Spleen (tissue), 11 donors: ENCODE data around the gene SSUH2. TPM values are rescaled to one million over a fixed set of nuclear protein-coding genes. Genes with fewer than 3 reads are reported as not detected.

Experiments
- DNase-seq: peaks from one replicate; pipeline ENCODE4 v3.0.0-alpha.2; 2020
- H3K27ac ChIP-seq, 8 donors: fragments of 200-600 bp; sonication (generic) in 7 of 8; 1 replicate in 4 of 8; 2 replicates in 4 of 8; pipeline versions ENCODE4 v1.5.0 to v1.8.0; 2016 to 2021; ENCODE audit warnings: inconsistent platforms in 4 of 8, mild to moderate bottlenecking in 4 of 8, moderate library complexity in 1 of 8
- H3K27me3 ChIP-seq, 7 donors: fragments of 200-600 bp; sonication (generic) in 6 of 7; replicated peaks in 1 of 7; 1 replicate in 4 of 7; 2 replicates in 3 of 7; pipeline versions ENCODE4 v1.5.0 to v1.8.0; 2016 to 2021; ENCODE audit warnings: inconsistent platforms in 3 of 7, mild to moderate bottlenecking in 1 of 7
- H3K36me3 ChIP-seq, 6 donors: fragments of 200-600 bp; sonication (generic) in 5 of 6; 1 replicate in 4 of 6; 2 replicates in 2 of 6; pipeline versions ENCODE4 v1.5.0 to v1.8.0; 2016 to 2021; ENCODE audit warnings: inconsistent platforms in 2 of 6
- H3K4me1 ChIP-seq, 6 donors: fragments of 200-600 bp; sonication (generic) in 5 of 6; 1 replicate in 3 of 6; 2 replicates in 3 of 6; pipeline versions ENCODE4 v1.5.0 to v1.8.0; 2016 to 2021; ENCODE audit warnings: inconsistent platforms in 3 of 6
- H3K4me3 ChIP-seq, 8 donors: fragments of 200-600 bp; sonication (generic) in 7 of 8; 1 replicate in 4 of 8; 2 replicates in 4 of 8; pipeline versions ENCODE4 v1.5.0 to v1.8.0; 2016 to 2021; ENCODE audit warnings: inconsistent platforms in 4 of 8, mild to moderate bottlenecking in 4 of 8, moderate library complexity in 2 of 8
- H3K9me3 ChIP-seq, 8 donors: fragments of 200-600 bp; sonication (generic) in 7 of 8; 1 replicate in 4 of 8; 2 replicates in 4 of 8; pipeline versions ENCODE4 v1.5.0 to v1.8.0; 2016 to 2021; ENCODE audit warnings: inconsistent platforms in 4 of 8
- POLR2A ChIP-seq, 3 donors: fragments of 450-650 bp; IDR thresholded peaks; one replicate each; pipeline ENCODE4 v1.5.1; 2017; ENCODE audit warnings: antibody characterized with exemption in 3 of 3, mild to moderate bottlenecking in 1 of 3
- POLR2AphosphoS5 ChIP-seq, 3 donors: sonication (generic); formaldehyde crosslinking; IDR thresholded peaks; one replicate each; pipeline ENCODE4 v1.5.1; 2017; ENCODE audit warnings: antibody characterized with exemption in 3 of 3
- WGBS, 5 donors: extraction: QIAGEN DNeasy Blood & Tissue Kit in 3 of 5; methylation state at CpG; one replicate each; pipeline versions ENCODE4 v1.1.5 to v1.1.7; 2013 to 2018; 5-methylcytosine and 5-hydroxymethylcytosine counted together
- intact Hi-C: fragments of 100-400 bp; cut with DNase I; formaldehyde crosslinking; loops from one replicate; pipeline ENCODE4 v1.15.0; 2023; ENCODE audit warnings: low total_unique reads
- polyA plus RNA-seq, 3 donors: library from polyadenylated mRNA; stranded (reverse); fragments of 200-250 nt; gene quantifications; one replicate each; pipeline ENCODE4 v1.2.1, GENCODE V29; 2013
- total RNA-seq, 7 donors: library from RNA; depleted of rRNA in 3 of 7; stranded (reverse); fragments of >200 nt in 3 of 7; fragmentation: NEBNext Ultra II Directional in 4 of 7; extraction: Animal tissue kit (Norgen Biotek cat#: 25700) in 4 of 7; gene quantifications; one replicate each; pipeline versions ENCODE4 v1.1.0 to v1.2.1, GENCODE V29; 2016 to 2021
- TF ChIP-seq, protein P1 (sequence below), 11 experiments: fragments of 200-600 bp in 7 of 11; fragments of 450-650 bp in 4 of 11; sonication (generic) in 4 of 11; IDR thresholded peaks in 8 of 11; conservative IDR thresholded peaks in 3 of 11; 1 replicate in 7 of 11; 2 replicates in 4 of 11; pipeline versions ENCODE4 v1.4.0 to v1.8.0; 2016 to 2021; ENCODE audit warnings: antibody characterized with exemption in 11 of 11, inconsistent platforms in 4 of 11, mild to moderate bottlenecking in 1 of 11
- donor health status: healthy with polysubstance abuse.
- donor health status: DM: no; HTN: no; CAD: no; lungs with moderate emphysema.
- donor health status: DM: no; HTN: no; CAD: no.
- donor health status: Bipolar disorder and iron deficiency.
- donor health status: healthy.
- donor health status: DM: no; HTN: no; CAD: no.
- donor health status: DM: yes; HTN: yes; CAD: no.

SSUH2 gene
- total and polyA plus RNA-seq, 10 donors, result 0.94 to 4.5 (median 1.7) TPM

DNA sequence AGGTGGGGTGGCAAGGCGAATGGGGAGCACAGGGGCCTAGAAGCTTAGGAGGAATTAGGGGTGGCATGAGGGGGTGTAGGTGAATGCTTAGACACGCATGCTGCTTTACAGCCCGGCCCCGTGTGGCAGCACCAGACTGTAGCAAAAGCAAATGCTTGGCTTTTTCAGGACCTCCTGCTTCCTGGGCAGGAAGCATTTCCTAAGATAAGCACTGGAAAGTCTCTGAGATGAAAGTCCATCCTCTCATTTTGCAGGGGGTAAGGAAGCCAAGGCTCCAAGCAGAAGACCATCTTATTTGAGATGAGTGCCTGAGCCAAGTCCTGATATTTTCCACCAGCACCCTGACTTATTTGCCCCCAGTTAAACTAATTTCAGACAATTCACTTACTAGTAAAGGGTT, 12.9 kb downstream of the SSUH2 start:
- Histone ChIP-seq H3K36me3 (no peaks in the 10 kb centered on the region), H3K27ac (no peak overlapping the region), H3K4me3 (no peak overlapping the region), H3K9me3 (peaks cover 0 to 8% (median 0%) of the 10 kb centered on the region in 8 donors), H3K4me1 (peaks cover 0 to 23% (median 0%) of the 10 kb centered on the region in 6 donors), H3K27me3 (no peaks in the 10 kb centered on the region)
- TF ChIP-seq POLR2A (IDR thresholded peaks at IDR 0.05) (no peak), POLR2AphosphoS5 (IDR thresholded peaks at IDR 0.05) (no peak)
- TF ChIP-seq, protein P1, sequence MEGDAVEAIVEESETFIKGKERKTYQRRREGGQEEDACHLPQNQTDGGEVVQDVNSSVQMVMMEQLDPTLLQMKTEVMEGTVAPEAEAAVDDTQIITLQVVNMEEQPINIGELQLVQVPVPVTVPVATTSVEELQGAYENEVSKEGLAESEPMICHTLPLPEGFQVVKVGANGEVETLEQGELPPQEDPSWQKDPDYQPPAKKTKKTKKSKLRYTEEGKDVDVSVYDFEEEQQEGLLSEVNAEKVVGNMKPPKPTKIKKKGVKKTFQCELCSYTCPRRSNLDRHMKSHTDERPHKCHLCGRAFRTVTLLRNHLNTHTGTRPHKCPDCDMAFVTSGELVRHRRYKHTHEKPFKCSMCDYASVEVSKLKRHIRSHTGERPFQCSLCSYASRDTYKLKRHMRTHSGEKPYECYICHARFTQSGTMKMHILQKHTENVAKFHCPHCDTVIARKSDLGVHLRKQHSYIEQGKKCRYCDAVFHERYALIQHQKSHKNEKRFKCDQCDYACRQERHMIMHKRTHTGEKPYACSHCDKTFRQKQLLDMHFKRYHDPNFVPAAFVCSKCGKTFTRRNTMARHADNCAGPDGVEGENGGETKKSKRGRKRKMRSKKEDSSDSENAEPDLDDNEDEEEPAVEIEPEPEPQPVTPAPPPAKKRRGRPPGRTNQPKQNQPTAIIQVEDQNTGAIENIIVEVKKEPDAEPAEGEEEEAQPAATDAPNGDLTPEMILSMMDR (IDR thresholded peaks at IDR 0.05 in 8 of 11, conservative IDR thresholded peaks at IDR 0.05 in 3 of 11), result no peak
- DNase-seq, result no peak
- 66 to 79% (median 70%) methylated on average over 4 of the region's 4 CpGs for WGBS, 5 donors
- intact Hi-C loops, result no loop called here

GRCh38 chr3:8629151-8630021, 15.2 kb downstream of the SSUH2 start:
- H3K9me3 ChIP-seq, result no peaks in the 10 kb centered on the region
- H3K27ac ChIP-seq, result no peak overlapping the region
- DNase-seq, result no peak
- H3K4me1 ChIP-seq, result peaks cover 0 to 23% (median 0%) of the 10 kb centered on the region in 6 donors
- TF ChIP-seq POLR2AphosphoS5 (IDR thresholded peaks at IDR 0.05), result peak in 1 of 3 donors; percentile 25
- TF ChIP-seq, protein P1 (IDR thresholded peaks at IDR 0.05 in 8 of 11, conservative IDR thresholded peaks at IDR 0.05 in 3 of 11), result no peak
- no peak overlapping the region for H3K4me3 ChIP-seq
- no peaks in the 10 kb centered on the region for H3K27me3 ChIP-seq
- intact Hi-C loops, result no loop called here
- no peaks in the 10 kb centered on the region for H3K36me3 ChIP-seq
- WGBS, 5 donors, result 67 to 86% (median 75%) methylated on average over 16 of the region's 16 CpGs

DNA sequence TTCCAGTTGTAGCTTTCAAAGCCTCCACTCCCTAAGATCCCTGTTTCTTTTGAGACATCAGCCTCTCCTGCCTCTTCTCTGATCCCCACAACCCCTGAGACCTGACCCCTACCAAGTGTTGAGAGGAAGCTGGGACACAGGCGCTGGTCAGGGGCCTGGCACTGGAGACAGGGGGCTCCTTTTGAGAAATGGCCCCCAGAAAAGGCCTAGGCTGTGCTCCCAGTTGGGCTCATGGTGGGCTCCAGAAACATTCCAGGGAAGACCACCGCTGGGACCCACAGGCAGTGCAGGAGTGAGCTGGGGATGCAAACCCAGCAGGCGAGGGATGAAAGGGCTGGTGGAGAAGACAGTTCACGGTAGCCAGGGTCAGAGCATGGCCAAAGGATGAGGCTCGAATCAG, 16.6 kb downstream of the SSUH2 start:
- Histone ChIP-seq H3K36me3 (no peaks in the 10 kb centered on the region), H3K4me3 (no peak overlapping the region), H3K27ac (no peak overlapping the region), H3K9me3 (no peaks in the 10 kb centered on the region), H3K4me1 (peaks cover 0 to 29% (median 5%) of the 10 kb centered on the region in 6 donors), H3K27me3 (peaks cover 0 to 9% (median 0%) of the 10 kb centered on the region in 7 donors)
- no peak for DNase-seq
- intact Hi-C loops, result no loop called here
- WGBS, 5 donors, result 90 to 98% (median 92%) methylated on average over 5 of the region's 5 CpGs
- TF ChIP-seq, protein P1 (IDR thresholded peaks at IDR 0.05 in 8 of 11, conservative IDR thresholded peaks at IDR 0.05 in 3 of 11), result no peak
- TF ChIP-seq POLR2AphosphoS5 (IDR thresholded peaks at IDR 0.05), result no peak

GRCh38 chr3:8627201-8627940, 17.2 kb downstream of the SSUH2 start:
- peaks cover 0 to 35% (median 10%) of the 10 kb centered on the region in 6 donors for H3K4me1 ChIP-seq
- DNase-seq, result no peak
- H3K27ac ChIP-seq, result no peak overlapping the region
- no peaks in the 10 kb centered on the region for H3K9me3 ChIP-seq
- WGBS, 5 donors, result 81 to 90% (median 83%) methylated on average over 17 to 19 of the region's 19 CpGs
- H3K36me3 ChIP-seq, result no peaks in the 10 kb centered on the region
- H3K4me3 ChIP-seq, result no peak overlapping the region
- intact Hi-C loops, result no loop called here
- H3K27me3 ChIP-seq, result peaks cover 0 to 12% (median 0%) of the 10 kb centered on the region in 7 donors
- TF ChIP-seq, protein P1 (IDR thresholded peaks at IDR 0.05 in 8 of 11, conservative IDR thresholded peaks at IDR 0.05 in 3 of 11), result no peak
- TF ChIP-seq POLR2A (IDR thresholded peaks at IDR 0.05) (no peak), POLR2AphosphoS5 (IDR thresholded peaks at IDR 0.05) (no peak)
